GM12872 (cell line): ENCODE results near the gene RBM47.

Source experiments
- CTCF ChIP-seq: IDR thresholded peaks from 3 replicates; pipeline ENCODE4 v1.5.1; 2011; ENCODE audit warnings: low read depth, mild to moderate bottlenecking, low read length, moderate library complexity; ENCODE audit not compliant: insufficient read depth

RBM47 gene

DNA sequence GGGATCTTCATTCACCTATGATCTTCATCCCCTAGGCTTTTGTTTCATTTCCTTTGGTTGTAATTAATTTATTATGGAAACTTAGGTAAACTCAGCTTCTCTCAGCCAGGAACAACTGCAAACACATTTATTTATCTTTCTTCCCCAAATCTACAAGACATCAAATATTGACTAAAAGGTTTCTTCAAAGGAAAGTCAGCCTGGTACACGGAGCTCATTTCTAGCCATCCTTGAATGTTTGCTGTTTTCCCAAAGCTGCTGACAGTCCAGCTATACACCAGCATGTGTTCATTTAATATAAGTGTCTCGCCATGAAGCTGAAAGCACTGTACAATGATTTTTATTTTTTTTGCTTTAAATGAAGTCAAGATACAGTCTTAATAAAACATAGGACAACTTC is 16.8 kb downstream of the RBM47 start:
- TF ChIP-seq CTCF: no peak

DNA sequence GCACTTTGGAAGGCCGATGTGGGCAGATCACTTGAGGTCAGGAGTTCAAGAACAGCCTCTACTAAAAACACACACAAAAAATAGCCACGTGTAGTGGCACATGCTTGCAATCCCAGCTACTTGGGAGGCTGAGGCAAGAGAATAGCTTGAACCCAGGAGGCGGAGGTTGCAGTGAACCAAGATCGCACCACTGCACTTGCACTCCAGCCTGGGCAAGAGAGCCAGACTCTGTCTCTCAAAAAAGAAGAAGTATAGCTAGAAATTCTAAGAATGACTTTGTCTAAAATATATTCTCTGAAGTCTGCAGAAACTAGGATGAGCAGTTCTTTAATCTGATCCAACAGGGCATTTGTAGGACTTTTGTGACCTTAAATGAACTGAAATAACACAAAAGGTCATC is 17.4 kb downstream of the RBM47 start:
- TF ChIP-seq CTCF: no peak

DNA sequence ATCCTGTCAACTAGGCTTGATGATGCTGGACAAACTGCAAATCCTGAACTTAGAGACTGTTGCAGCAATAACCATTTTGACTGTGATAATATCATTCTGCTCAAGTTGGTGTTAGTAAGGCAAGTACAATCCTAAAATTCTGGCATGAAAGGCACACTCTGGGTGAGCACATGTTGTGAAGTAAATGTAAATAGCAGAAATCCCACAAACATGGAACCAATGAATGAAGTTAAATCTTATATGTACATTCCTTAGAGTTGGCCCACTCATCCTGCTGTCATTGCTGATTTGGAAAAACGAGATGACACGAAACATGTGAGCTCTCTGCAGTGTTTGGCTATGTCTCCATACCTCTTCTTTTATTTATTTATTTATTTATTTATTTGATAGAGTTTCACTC is 21.0 kb downstream of the RBM47 start:
- TF ChIP-seq CTCF: no peak

DNA sequence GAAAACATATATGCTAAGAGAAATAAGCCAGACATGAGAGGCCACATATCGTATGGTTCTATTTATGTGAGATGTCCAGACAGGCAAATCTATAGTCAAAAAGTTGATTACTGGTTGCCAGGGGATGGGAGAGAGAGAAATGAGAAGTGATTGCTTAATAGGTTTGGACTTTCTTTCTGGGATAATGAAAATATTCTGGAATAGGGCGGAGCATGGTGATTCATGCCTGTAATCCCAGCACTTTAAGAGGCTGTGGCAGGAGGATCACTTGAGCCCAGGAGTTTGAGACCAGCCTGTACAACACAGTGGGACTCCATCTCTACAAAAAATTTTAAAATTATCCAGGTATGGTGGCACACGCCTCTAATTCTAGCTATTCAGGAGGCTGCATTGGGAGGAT is 22.4 kb downstream of the RBM47 start:
- TF ChIP-seq CTCF: no peak

GRCh38 chr4:40606239-40606767 is 23.4 kb downstream of the RBM47 start:
- TF ChIP-seq CTCF: no peak

DNA sequence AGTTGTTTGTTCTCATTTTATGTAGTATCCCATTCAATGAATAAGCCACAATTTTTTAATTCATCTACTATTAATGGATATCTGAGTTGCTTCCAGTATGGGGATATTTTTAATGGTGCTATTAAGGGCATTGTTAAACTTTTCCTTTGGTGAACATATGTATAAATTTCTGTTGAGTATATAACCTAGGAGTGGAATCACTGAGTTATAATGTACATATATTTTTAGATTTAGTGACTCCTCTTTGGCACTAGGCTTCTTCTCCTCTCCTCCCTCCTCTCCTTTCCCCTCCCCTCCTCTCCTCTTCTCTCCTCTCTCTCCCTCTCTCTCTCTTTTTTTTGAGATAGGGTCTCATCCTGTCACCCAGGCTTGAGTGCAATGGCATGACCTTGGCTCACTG is 26.4 kb downstream of the RBM47 start:
- TF ChIP-seq CTCF: no peak

DNA sequence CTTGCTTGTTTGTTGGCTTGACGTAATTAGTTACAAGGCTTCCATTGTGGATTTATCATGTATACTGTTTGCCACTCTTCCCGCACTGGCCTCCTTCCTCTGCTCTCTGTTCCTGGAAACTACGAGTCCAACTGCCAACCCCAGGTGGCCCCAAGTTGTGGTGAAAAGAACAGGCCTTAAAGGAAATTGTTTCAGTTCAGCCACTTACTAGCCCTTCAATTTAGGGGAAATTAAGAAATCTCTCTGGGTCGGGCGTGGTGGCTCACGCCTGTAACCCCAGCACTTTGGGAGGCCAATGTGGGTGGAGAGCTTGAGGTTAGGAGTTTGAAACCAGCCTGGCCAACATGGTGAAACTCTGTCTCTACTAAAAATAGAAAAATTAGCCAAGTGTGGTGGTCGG is 28.0 kb downstream of the RBM47 start:
- no peak for TF ChIP-seq CTCF

GRCh38 chr4:40600850-40601249 is 28.8 kb downstream of the RBM47 start:
- no peak for TF ChIP-seq CTCF
